Progenitor cell of endocrine pancreas (in vitro differentiated cells): ENCODE measurements around the gene ZNF296. TPM values are rescaled to one million over a fixed set of nuclear protein-coding genes. Genes with fewer than 3 reads are reported as not detected.

Experiments
- DNase-seq: peaks from one replicate; pipeline ENCODE4 v3.0.0; 2021; ENCODE audit warnings: low spot score; ENCODE audit not compliant: unreplicated experiment
- H3K27ac Mint-ChIP-seq: 2 replicates; pipeline ENCODE4 v1.8.0; 2021; ENCODE audit warnings: mild to moderate bottlenecking, moderate library complexity, mixed read lengths
- H3K27me3 Mint-ChIP-seq: 2 replicates; pipeline ENCODE4 v1.8.0; 2021; ENCODE audit warnings: mixed read lengths
- H3K36me3 Mint-ChIP-seq: 2 replicates; pipeline ENCODE4 v1.8.0; 2022; ENCODE audit warnings: mixed read lengths; ENCODE audit not compliant: insufficient read depth
- H3K4me1 Mint-ChIP-seq: 2 replicates; pipeline ENCODE4 v1.8.0; 2021; ENCODE audit warnings: low read depth, mixed read lengths
- H3K4me3 Mint-ChIP-seq: 2 replicates; pipeline ENCODE4 v1.8.0; 2021; ENCODE audit warnings: low read depth, mild to moderate bottlenecking, moderate library complexity, mixed read lengths
- H3K9me3 Mint-ChIP-seq: 2 replicates; pipeline ENCODE4 v1.8.0; 2021; ENCODE audit warnings: low read depth, mixed read lengths
- total RNA-seq: library from RNA; stranded (reverse); gene quantifications from 2 replicates; pipeline ENCODE4 v1.2.1, GENCODE V29; 2021
- TF ChIP-seq, protein P1 (sequence below): fragments of 200-600 bp; sonication (generic); IDR thresholded peaks from one replicate; pipeline ENCODE4 v1.5.0; 2021; ENCODE audit warnings: antibody characterized with exemption, mild to moderate bottlenecking; ENCODE audit not compliant: unreplicated experiment

The ZNF296 gene
- total RNA-seq, 1 donor from 2014 or later = 1.3 TPM

DNA sequence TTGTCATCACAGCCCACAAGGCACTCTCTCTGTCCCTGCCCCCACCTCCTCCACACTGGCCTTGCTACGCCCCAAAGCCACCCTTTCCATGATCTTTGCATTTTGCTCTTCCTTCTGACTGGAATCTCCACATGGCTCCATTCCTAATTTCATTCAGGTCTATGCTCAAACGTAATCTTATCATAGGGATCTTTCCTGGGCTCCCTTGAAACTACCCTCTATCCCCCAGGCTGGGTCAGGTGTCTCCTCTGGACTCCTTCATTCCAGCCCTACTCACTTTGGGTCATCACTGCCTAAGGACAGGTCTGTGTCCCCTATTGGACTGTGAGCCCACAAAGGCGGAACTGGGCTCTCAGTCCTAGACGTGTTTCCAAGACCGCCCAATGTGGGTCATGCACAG lies 5.9 kb upstream of the ZNF296 start:
- H3K36me3 Mint-ChIP-seq = peaks cover 6% of the 10 kb centered on the region
- peak overlapping the region; percentile 5 for H3K27ac Mint-ChIP-seq
- peaks cover 7% of the 10 kb centered on the region for H3K27me3 Mint-ChIP-seq
- no peaks in the 10 kb centered on the region for H3K9me3 Mint-ChIP-seq
- no peak for DNase-seq
- TF ChIP-seq, protein P1, sequence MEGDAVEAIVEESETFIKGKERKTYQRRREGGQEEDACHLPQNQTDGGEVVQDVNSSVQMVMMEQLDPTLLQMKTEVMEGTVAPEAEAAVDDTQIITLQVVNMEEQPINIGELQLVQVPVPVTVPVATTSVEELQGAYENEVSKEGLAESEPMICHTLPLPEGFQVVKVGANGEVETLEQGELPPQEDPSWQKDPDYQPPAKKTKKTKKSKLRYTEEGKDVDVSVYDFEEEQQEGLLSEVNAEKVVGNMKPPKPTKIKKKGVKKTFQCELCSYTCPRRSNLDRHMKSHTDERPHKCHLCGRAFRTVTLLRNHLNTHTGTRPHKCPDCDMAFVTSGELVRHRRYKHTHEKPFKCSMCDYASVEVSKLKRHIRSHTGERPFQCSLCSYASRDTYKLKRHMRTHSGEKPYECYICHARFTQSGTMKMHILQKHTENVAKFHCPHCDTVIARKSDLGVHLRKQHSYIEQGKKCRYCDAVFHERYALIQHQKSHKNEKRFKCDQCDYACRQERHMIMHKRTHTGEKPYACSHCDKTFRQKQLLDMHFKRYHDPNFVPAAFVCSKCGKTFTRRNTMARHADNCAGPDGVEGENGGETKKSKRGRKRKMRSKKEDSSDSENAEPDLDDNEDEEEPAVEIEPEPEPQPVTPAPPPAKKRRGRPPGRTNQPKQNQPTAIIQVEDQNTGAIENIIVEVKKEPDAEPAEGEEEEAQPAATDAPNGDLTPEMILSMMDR = no peak
- H3K4me3 Mint-ChIP-seq = peak overlapping the region; percentile 33
- peaks cover 15% of the 10 kb centered on the region for H3K4me1 Mint-ChIP-seq

DNA sequence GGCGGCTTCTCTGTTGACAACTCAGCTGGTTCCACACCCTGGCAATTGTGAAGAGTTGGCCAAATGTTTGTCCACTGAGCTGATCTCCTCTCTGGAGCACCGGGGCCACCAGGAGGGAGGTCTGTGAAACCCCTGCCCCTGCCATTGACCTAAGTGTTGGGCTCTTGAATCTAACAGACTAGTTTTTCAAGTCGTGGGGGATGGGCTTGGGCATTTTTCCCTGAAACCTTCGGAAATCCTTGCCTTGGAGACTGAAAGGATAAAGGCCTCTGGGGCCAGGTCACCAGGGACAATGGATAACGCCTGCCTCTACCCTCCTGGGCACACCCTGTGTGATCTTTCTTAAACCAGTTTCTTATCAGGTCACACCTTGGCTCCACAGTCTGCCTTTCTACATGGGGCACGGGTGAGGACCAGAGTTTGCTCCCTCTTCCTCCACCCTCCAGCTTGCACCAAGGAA lies 3.7 kb upstream of the ZNF296 start:
- Mint-ChIP-seq H3K27ac (peak overlapping the region; percentile 95), H3K36me3 (peaks cover 2% of the 10 kb centered on the region), H3K4me3 (peak overlapping the region; percentile 93), H3K4me1 (peaks cover 20% of the 10 kb centered on the region), H3K27me3 (peaks cover 17% of the 10 kb centered on the region), H3K9me3 (no peaks in the 10 kb centered on the region)
- TF ChIP-seq, protein P1 = no peak
- DNase-seq = no peak

GRCh38 chr19:45079063-45079910 lies 3.0 kb upstream of the ZNF296 start, which contains the start of gene GEMIN7:
Gene GEMIN7, plus strand, starts transcription at chr19:45079260. Its CDS starts 10,855 bp downstream, at chr19:45090115.
- Mint-ChIP-seq H3K36me3 (peaks cover 2% of the 10 kb centered on the region), H3K27me3 (peaks cover 22% of the 10 kb centered on the region), H3K9me3 (no peaks in the 10 kb centered on the region), H3K27ac (peak within 1 kb of the TSS; percentile 95), H3K4me1 (peaks cover 22% of the 10 kb centered on the region), H3K4me3 (peak within 1 kb of the TSS; percentile 93)
- TF ChIP-seq, protein P1 = peak; percentile 42
- DNase-seq = peak; percentile 79

DNA sequence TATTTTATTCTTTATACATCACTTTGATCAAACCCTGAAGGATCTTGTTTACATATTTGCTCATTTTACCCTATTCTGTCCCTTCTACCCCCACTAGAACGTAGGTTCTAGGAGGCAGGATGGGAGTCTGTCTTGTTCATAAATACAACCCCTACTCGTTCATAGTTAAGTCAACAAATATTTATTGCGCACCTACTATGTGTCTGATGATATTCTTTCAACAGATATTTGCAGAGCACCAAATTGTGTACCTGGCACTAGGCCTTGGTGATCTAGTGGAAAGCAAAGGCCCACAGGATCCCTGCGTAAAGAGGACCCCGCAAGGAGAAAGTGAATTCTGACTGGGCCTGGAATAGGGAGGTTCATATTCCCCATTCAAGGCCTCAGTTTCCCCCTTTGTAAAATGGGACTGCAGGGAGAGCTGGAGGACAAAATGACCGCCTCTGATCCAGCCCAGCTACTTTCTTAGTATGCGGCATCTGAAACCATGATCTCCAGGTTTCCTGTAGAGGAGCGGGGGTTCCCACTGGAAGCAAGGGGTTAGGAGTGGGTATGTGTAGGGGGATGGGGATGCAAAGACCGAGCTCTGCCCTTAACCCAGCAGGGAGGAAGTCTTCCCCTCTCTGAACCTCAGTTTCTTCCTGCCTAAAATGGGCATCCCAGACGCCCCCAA lies 2.2 kb upstream of the ZNF296 start:
- no peak for DNase-seq
- H3K27me3 Mint-ChIP-seq = peaks cover 22% of the 10 kb centered on the region
- peaks cover 2% of the 10 kb centered on the region for H3K36me3 Mint-ChIP-seq
- H3K27ac Mint-ChIP-seq = no peak overlapping the region
- H3K4me1 Mint-ChIP-seq = peaks cover 22% of the 10 kb centered on the region
- no peaks in the 10 kb centered on the region for H3K9me3 Mint-ChIP-seq
- TF ChIP-seq, protein P1 = no peak
- H3K4me3 Mint-ChIP-seq = peak overlapping the region; percentile 93

GRCh38 chr19:45076851-45077730 lies 813 bp upstream of the ZNF296 start:
- H3K36me3 Mint-ChIP-seq = peaks cover 2% of the 10 kb centered on the region
- H3K27ac Mint-ChIP-seq = peak overlapping the region; percentile 30
- H3K27me3 Mint-ChIP-seq = peaks cover 22% of the 10 kb centered on the region
- no peak for DNase-seq
- H3K9me3 Mint-ChIP-seq = no peaks in the 10 kb centered on the region
- peak overlapping the region; percentile 58 for H3K4me3 Mint-ChIP-seq
- H3K4me1 Mint-ChIP-seq = peaks cover 22% of the 10 kb centered on the region
- TF ChIP-seq, protein P1 = no peak
